Activated effector memory CD4-positive, alpha-beta T cell treated with anti-CD3 and anti-CD28 coated beads, Interleukin-2, amount 50 U/mL, for 16 hours (primary cell): ENCODE results near the gene PTGFR.

Experiments
- DNase-seq: peaks from one replicate; pipeline ENCODE4 v3.0.0-alpha.2; 2020

The PTGFR gene, protein sequence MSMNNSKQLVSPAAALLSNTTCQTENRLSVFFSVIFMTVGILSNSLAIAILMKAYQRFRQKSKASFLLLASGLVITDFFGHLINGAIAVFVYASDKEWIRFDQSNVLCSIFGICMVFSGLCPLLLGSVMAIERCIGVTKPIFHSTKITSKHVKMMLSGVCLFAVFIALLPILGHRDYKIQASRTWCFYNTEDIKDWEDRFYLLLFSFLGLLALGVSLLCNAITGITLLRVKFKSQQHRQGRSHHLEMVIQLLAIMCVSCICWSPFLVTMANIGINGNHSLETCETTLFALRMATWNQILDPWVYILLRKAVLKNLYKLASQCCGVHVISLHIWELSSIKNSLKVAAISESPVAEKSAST

DNA sequence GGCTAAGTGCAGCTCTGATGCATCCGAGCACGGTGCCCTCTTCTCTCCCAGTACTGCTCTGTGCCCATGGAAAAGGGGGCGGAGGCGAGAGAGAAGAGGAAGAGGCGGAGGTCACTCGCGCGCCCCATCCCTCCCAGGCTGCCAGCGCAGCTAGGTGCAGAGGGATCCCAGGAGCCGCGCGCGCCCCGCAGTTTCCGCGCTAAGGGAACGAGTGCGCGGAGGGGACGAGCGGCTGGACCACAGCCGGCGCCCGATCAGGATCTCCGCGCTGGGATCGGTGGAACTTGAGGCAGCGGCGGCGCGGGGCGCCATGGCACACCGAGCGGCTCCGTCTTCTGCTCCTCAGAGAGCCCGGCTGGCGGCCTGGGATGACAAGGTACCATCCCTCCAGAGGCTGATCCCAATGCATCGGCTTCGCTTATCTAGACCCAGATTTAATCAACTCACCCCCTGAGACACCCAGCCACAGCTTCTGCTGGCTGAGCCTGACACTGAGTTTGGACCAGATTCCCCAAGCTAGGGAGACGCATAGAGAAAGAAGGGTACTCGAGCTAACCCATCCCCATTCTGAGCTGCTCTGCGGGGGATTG is at the start of gene PTGFR:
Gene PTGFR, plus strand, starts transcription at position 114 of the 590 bp plus-strand sequence. CDS start 1,770 bp downstream, outside the sequence.
- no peak for DNase-seq

DNA sequence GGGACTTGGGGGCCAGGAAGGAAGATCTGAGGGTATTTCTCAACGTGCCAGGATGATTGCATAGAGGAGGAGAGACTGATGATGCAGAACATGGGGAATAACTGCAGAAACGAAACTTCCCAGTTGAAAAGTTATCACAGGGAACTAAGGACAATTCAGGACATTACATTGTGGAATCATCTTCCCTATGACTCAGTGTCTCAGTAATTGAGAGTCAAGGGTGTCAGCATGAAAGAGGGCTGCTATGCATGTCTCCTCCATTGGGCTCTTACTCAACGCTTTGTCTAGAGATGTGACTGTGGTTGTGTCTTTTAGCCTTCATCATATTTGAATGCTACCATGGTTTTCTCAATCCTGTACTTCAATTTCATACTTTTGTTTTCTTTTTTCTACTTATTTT is 48.9 kb upstream of the PTGFR start:
- no peak for DNase-seq

DNA sequence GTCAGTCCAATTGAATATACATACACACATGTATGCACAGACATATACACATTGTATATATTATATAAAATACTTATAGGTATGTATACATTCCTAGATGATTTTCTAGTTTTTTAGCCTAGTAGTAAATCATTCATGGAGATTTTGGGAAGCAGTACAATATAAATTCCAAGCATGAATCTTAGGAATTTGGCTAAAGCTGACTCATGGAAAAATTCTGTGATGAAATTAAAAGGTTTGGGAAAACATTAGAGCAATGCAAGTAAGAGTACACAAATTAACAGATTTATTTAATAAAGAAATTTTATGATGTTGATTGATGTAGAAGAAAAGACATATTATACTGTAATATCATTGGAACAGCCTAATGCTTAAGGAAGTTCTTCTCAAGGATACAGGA is 43.7 kb upstream of the PTGFR start:
- no peak for DNase-seq

DNA sequence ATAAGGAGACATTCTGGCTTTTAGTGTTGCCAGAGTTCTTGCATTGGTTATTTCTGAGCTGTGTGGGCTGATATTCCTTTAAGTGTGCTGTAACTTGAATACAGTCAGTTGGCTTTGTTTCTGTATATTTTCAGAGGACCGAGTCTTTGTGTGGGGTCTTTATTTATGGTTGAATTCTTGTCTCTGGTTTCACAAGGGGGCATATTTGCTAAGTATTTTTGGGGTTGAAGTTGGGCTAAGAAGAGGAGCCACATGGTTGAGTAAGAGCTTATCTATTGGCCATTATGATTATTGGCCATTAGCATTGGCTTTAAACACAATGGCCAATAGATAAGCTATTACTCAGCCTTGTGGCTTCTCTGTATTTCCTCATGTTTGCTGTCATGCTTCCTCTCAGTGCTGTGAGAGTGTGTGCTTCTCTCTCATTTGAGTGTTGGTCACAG is 26.3 kb upstream of the PTGFR start:
- DNase-seq: no peak

DNA sequence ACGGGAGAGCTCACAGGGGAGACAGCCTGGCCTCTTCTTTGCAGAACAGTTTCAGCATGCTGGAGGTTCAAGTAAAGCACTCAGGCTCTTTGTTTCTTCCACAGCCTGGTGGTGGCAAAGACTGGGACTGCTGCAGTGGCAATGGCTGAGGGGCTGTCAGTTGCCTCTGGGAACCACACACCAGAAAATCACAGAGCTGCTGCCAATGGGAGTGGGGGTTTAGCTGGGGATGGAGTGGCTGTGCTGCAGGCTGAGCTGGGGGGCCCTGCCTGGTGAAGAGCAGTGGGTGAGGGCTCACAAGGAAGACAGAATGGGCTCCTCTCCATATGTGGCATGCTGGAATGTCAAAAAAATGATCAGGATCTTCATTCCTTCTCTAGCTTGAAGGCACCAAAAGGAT is 25.6 kb upstream of the PTGFR start:
- no peak for DNase-seq

DNA sequence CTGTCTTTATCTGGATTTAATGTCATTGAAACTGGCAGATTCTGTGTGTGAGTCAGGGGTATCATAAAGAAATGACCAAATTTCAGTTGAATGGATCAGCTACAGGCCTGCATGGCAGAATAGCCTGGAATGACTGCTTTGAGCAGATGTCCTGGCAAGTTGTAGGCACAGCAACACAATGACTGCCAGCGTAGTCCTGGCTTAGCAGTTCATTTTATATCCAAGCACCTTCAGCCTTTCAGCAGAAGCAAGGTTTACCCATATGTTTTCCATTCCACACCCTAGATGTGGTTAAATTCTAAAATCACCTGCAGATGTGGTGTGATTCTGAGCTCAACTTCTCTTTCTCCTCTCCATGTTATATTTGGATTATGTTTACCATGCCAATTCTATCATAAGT is 22.3 kb upstream of the PTGFR start:
- no peak for DNase-seq

DNA sequence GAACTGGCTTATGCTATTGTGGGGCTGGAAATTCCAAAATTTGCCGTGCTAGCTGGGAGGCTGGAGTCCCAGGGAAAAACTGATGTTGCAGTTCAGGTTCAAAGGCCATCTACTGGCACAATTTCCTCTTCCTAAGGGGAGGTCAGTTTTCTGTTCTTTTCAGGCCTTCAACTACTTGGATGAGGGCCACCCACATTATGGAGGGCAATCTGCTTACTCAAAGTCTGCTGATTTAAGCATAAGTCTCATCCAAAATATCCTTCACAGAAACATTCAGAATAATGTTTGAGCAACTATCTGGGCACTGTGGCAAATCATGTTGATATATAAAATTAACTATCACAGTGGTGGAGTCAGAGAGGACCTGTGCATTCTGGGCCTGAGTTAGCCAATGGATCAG is 21.2 kb upstream of the PTGFR start:
- no peak for DNase-seq

DNA sequence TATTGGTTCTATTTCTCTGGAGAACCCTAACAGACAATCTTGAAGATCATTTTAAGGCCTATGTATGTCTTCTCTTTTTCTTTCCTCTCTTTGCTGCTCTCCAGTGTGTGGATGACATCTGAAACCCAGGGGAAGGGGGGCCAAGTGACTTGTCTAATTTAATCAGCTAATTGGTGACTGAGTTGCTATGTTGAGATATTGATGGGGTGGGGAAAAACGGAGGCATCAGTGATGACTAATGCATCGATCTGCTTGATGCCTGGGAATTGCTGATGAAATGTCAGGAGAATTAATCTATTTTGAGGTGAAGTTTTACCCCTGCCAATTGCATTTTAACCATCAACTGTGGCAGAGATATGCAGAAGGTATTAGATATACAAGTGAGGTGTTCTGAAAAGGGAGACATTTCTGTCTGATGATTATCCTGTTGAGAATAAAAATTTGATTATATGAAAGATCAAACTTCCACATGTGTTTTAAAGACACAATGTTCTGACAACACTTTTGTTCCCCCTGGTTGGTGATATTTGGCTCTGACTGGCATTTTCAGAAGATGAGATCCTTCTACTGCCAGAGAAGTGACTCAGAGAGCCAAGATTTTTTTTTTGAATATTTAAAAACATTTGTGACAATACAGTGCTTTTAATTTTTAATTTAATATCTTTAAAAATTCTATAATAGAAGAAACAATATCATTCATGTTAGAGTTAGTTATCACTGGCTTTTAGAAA is 18.7 kb upstream of the PTGFR start:
- DNase-seq: no peak

DNA sequence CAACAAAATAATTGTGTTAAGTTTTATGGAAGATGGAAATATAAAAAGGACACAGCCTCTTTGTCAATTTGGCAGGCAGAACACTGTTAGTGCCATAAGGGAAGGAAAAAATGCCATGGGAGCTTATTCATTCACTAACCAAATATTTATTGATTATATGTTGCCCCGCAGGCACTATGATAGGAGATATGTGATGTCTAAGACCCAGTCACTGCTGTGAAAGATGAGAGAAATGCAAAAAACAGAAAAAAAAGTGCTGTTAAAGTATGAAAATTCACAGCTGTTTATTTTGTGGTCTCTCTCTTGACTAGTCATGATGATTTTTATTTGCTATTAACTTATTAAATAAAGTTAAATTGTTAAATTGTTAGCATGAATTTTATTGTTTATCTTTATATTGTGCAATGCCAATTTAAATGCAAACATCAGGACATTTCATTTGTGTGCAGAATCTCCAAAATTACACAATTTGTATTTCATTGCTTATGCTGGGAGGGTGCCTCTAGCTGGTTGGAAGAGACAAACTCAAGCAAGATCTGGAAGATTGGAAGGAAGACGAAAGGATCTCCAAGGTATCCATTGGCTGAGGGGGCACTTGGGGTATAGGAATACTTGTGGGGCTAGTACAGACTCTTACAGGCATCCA is 17.8 kb upstream of the PTGFR start:
- DNase-seq: no peak

DNA sequence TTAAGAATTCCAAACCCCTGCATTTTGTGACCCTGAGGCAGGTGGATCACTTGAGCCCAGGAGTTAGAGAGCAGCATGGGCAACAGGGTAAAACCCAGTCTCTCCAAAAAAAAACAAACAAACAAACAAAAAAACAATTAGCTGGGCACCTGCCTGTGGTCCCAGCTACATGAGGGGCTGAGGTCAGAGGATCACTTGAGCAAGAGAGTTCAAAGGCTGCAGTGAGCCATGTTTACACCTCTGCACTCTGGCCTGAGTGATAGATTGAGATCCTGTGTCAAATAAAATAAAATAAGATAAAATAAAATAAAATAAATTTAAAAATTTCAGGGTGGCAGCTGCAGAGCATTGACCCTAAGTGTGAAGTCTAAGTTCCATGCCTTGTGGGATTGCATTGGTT is 16.7 kb upstream of the PTGFR start:
- DNase-seq: no peak

DNA sequence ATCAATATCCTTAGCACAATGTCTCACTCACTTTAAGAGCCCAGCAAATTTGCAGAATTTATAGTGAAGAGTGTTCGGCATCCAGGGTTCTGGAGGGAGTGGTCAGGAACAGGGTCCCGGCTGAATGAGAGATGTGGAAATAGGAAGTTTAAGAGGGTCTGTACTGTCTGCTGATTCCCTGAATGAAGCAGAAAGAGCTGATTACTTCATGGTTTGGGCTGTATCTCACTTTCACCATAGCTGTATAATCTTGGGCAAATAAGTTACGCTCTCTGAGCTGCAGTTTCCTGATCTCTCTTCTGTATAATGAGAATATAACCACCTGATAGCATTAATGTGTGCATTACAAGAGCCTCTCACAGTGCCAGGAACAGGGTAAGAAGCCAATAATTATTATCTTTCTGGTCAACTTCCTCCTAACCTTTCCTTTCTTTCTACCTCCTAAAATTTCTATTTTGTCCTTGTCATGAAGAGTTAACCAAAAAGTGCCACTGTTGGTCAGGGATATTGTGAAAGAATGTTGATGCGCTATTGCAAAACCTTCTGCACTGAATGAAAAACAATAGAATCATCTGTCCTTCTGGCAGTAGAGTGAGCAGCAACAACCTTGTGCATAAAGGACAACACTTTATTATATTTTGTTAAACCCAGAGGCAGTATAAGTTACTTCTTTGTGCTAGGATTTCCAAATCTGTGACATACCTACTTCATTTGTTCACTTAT is 14.7 kb upstream of the PTGFR start:
- DNase-seq: no peak

DNA sequence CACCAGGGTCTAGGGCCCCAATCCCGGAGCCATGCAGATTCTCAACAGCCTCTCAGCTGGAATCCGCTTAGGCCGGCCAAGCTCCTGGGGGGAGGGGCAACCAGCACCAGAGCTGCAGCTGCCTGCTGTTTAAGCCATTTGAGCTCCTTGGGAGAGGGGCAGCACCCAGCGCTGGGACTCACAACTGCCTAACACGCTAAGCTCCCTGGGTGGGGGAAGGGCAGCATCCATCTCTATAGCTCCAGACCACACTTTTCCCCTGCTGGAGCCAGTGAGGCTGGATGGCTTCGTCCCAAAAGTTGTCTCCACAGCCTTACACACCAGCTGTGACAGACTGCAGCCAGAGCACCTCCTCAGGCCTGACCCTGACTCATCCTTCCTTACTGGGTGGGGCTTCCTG is 6.9 kb upstream of the PTGFR start:
- DNase-seq: no peak

DNA sequence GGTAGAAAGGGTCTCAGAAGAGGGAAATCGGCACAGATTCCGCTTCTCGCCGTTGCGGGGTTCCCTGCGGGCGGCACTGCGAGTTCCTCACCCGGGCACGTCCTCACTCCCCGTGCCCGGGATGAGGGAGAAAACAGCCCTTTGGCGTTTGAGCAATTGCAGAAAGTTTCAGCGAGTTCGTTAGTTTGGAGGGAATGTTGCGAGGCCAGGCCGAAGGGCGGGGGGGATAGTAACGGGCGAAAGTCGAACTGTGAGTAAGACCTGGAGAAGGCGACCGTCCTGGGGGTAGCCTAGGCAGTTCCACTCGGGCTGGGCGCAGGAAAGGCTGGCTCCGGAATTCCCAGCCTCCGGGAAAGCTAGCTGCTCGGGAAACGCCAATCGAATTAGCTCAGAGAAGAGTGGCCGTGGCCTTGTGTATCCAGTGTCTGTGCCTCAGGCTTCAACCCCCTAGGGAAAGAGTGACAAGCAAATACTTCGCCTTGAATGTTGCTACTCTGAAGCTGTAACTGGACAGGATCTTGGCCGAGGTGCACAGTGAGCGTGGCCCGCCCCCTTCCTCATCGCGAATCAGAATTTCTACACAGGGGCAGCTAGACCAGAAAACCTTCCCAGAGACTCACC is 787 bp downstream of the PTGFR start:
- DNase-seq: no peak

DNA sequence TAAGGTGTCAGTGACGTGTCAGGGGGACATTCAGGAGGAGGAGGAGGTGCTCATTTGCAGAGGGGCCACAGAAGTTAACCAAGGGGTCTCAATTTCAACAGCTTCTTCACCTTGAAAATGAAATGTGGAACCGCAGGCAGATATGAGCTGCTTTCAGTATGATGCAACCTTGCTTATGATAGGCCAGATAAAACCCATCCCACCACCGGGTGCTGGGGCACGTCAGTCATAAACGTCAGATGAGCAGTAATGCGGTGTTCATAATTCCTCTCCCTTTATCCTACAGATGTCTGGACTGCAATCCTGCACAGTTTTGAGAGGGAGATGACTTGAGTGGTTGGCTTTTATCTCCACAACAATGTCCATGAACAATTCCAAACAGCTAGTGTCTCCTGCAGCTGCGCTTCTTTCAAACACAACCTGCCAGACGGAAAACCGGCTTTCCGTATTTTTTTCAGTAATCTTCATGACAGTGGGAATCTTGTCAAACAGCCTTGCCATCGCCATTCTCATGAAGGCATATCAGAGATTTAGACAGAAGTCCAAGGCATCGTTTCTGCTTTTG is 1.7 kb downstream of the PTGFR start:
- DNase-seq: no peak

DNA sequence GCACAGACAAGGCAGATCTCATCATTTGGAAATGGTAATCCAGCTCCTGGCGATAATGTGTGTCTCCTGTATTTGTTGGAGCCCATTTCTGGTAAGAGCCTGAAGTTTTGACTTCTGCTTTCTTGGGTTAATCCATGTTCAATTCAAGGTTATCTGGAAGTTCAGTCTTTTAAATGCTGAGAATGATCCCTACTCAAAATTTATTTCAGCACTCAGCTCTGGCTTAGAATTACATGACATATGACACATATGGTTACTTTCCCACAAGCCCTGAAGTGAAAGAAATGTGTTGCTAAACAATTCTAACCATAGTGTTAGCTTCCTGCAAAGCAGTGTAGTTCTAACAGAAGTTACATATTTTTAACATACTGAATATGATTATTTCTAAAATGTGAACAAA is 2.7 kb downstream of the PTGFR start:
- DNase-seq: no peak

DNA sequence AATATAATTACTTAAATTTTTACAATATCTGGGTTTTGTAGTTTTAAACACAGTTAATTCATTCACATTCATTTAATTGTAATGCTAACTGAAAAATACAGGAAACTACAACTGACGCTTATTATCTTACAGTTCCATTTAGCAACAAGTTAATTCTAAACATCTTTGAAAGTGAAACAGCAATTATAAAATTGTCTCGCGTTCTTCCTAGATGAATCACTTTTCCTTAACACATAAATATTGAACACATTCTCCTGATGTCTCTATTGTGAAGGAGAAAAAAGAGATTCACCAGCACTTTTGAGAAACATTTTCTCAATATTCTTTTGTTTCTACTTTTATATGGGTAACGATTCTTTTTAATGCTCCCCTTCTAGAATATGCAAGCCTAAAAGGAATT is 6.4 kb downstream of the PTGFR start:
- DNase-seq: no peak

DNA sequence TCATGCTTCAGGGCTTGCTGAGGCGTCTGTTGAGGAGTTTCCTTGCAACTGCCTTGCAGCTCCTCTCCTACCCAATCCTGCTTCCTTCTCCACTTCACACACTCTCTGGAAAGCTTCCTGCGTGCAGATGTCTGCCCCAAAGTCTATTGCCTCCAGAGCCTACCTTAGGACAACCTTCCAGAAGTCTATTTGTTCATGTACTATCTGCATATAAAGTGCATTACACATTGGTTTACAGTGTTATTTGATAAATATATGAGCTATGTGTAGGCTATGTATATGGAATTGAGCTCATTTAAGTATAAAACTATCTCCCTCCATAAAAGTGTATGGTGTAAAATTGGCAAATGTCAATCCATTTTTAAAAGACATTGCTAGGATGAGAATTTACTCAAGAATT is 9.8 kb downstream of the PTGFR start:
- no peak for DNase-seq

DNA sequence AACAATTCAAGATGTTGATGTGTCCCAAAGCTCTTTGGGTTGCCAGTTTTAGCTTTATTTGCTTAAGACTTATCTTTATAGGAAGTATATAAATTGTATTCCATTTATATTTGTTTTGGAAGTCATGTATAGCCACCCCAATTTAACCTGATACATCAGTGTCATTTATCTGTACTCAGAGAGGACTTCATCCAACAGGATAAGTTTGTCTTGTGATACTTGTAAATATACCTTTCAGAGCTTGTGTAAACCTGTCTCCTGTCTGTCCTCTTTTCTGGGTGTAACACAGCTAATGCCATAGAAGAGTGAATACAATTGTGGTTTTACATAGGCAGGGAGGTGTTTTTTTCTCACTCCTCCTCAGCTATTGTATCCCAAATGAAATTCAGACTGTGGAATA is 10.4 kb downstream of the PTGFR start:
- no peak for DNase-seq

DNA sequence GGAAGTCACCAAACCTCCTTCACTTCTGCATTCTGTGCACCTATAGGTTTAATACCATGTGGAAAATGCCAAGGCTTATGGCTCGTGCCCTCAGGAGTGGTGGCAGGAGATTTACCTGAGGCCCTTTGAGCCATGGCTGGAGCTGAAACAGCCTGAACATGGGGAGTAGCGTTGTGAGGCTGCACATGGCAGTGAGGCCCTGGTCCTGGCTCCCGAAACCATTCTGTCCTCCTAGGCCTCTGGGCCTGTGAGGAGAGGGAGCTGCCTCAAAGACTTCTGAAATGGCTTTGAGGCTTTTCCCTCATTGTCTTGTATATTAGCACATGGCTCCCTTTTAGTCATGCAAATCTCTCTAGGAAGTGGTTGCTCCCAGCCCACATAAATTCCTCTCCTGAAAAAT is 20.6 kb downstream of the PTGFR start:
- DNase-seq: no peak

DNA sequence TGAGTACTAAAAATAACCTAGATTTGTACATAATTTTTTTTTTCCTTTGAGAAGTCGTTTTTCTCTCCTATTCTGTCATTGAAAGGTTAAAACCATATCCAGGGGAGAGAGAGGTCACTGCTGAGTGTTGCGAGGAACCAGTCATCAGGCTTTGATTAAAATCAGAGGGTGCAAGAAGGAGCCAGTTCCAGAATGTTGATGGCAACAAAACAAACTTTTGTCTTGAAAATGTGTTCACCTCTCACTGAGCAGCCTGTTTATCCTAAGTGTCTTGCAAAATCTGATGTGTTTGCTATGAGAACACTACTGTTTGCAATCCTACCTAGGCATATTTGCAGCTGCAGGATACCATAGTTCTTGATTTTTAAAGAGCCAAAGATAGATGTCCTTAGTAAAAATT is 25.9 kb downstream of the PTGFR start:
- no peak for DNase-seq

DNA sequence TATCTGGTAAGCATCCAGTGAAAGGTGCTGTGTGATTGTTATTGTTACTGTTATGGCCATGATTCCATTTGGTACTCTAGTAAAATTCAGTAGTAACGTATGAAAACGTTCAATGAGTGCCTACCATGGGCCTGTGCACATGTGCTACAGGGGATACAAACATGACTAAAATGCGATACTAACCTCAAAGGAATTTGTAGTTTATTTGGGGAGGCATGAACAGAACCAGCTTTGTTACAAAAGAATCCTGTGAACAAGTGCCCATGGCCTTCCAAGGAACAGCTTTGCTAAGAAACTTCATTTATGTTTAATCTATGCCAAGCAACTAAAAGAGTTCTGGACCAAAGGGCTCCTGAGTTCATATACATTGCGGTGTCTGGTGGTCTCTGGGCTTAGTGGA is 28.7 kb downstream of the PTGFR start:
- DNase-seq: no peak

DNA sequence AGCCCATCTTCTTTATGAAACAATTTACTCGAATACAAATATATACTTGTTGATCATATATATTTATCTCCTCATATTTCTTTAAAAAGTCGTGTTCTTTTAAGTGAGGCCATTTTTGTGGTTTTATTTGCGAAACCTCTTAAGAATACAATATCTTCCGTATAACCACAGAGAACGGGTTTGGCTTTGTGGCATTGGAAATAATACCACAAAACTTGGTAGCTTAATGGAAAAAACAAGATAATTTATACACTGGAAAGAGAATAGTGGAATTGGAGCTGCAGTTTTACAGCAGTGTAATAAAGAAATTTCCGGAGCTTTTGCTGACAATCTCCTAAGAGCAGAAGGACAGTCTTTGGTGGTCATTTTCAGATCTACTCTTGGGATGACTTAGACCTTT is 29.4 kb downstream of the PTGFR start:
- no peak for DNase-seq
